Keratinocyte (primary cell): ENCODE data around the gene IL27RA. TPM values are rescaled to one million over a fixed set of nuclear protein-coding genes. Genes with fewer than 3 reads are reported as not detected.

Experiments
- DNase-seq: peaks from one replicate; pipeline ENCODE4 v3.0.0-alpha.2; 2011; ENCODE audit warnings: low read depth, missing footprints, low spot score
- FAIRE-seq: peaks from 2 replicates; lab custom pipeline; 2011; peaks lifted over from hg19 to GRCh38; lab: Jason Lieb, UNC
- H2AFZ ChIP-seq: 2 replicates; pipeline ENCODE4 v1.6.0; 2012; ENCODE audit warnings: low read length, control low read depth, inconsistent platforms; ENCODE audit not compliant: control insufficient read depth
- H3K27ac ChIP-seq: 2 replicates; pipeline ENCODE4 v1.5.1; 2011; ENCODE audit warnings: low read length; ENCODE audit not compliant: control insufficient read depth, insufficient read depth
- H3K27me3 ChIP-seq: 3 replicates; pipeline ENCODE4 v1.6.0; 2011; ENCODE audit warnings: low read length; ENCODE audit not compliant: control insufficient read depth, insufficient read depth; ENCODE audit errors: extremely low read depth
- H3K36me3 ChIP-seq, 2 experiments: 2 replicates in 1 of 2; 3 replicates in 1 of 2; pipeline ENCODE4 v1.5.1; 2011; ENCODE audit warnings: low read length in 2 of 2, mild to moderate bottlenecking in 1 of 2; ENCODE audit not compliant: control insufficient read depth in 2 of 2, insufficient read depth in 2 of 2; ENCODE audit errors: extremely low read depth in 1 of 2
- H3K4me1 ChIP-seq: 3 replicates; pipeline ENCODE4 v1.5.1; 2011; ENCODE audit warnings: low read length; ENCODE audit not compliant: control insufficient read depth, insufficient read depth; ENCODE audit errors: extremely low read depth
- H3K4me2 ChIP-seq: 3 replicates; pipeline ENCODE4 v1.6.0; 2011; ENCODE audit warnings: low read depth, low read length; ENCODE audit not compliant: control insufficient read depth, insufficient read depth; ENCODE audit errors: extremely low read depth
- H3K4me3 ChIP-seq, 3 experiments: fragments of 200-600 bp in 1 of 3; sonication (generic) in 1 of 3; 2 replicates in 2 of 3; 3 replicates in 1 of 3; pipeline ENCODE4 v1.5.1; 2011 to 2016; ENCODE audit warnings: low read length in 3 of 3, mild to moderate bottlenecking in 3 of 3, control low read depth in 2 of 3, inconsistent platforms in 1 of 3, low read depth in 1 of 3, mixed read lengths in 1 of 3, mixed run types in 1 of 3, moderate library complexity in 1 of 3; ENCODE audit not compliant: control insufficient read depth in 2 of 3, insufficient read depth in 2 of 3; ENCODE audit errors: extremely low read depth in 1 of 3
- H3K79me2 ChIP-seq: 2 replicates; pipeline ENCODE4 v1.6.0; 2012; ENCODE audit warnings: low read length; ENCODE audit not compliant: control insufficient read depth, insufficient read depth
- H3K9ac ChIP-seq: 3 replicates; pipeline ENCODE4 v1.6.0; 2011; ENCODE audit warnings: low read length; ENCODE audit not compliant: control insufficient read depth, insufficient read depth; ENCODE audit errors: extremely low read depth
- H3K9me1 ChIP-seq: 3 replicates; pipeline ENCODE4 v1.6.0; 2011; ENCODE audit warnings: low read length; ENCODE audit not compliant: control insufficient read depth, insufficient read depth; ENCODE audit errors: extremely low read depth
- H3K9me3 ChIP-seq: 2 replicates; pipeline ENCODE4 v1.5.1; 2012; ENCODE audit warnings: low read depth, low read length; ENCODE audit not compliant: control insufficient read depth
- H4K20me1 ChIP-seq: 3 replicates; pipeline ENCODE4 v1.6.0; 2011; ENCODE audit warnings: low read length; ENCODE audit not compliant: control insufficient read depth, insufficient read depth; ENCODE audit errors: extremely low read depth
- CTCF ChIP-seq, 3 experiments: IDR thresholded peaks in 1 of 3; conservative IDR thresholded peaks in 1 of 3; optimal IDR thresholded peaks in 1 of 3; 2 replicates in 2 of 3; 3 replicates in 1 of 3; pipeline versions ENCODE3 to v1.5.1; 2011; ENCODE audit warnings: low read length in 3 of 3, mild to moderate bottlenecking in 3 of 3, moderate library complexity in 2 of 3, control low read depth in 1 of 3, inconsistent platforms in 1 of 3; ENCODE audit not compliant: insufficient read depth in 2 of 3; ENCODE audit errors: extremely low read depth in 1 of 3
- EZH2 ChIP-seq: IDR thresholded peaks from one replicate; pipeline ENCODE4 v1.6.1; 2012; ENCODE audit warnings: inconsistent platforms, mild to moderate bottlenecking, low read length, moderate library complexity
- dilution Hi-C: fragments of 300-500 bp; cut with MboI; formaldehyde crosslinking; loops from one replicate; pipeline ENCODE4 v1.7.0; 2020; ENCODE audit warnings: low sequenced_read_pairs; ENCODE audit not compliant: extremely low pct_ligation_motif_present
- polyA plus RNA-seq, 5 experiments: library from polyadenylated mRNA; depleted of rRNA in 3 of 5; stranded (reverse) in 3 of 5; stranded (forward) in 1 of 5; unstranded in 1 of 5; fragments of >200 nt; gene quantifications; 1 replicate in 1 of 5; 2 replicates in 3 of 5; 3 replicates in 1 of 5; pipeline versions ENCODE4 v1.2.1 to v1.2.3, GENCODE V29; 2011 to 2012; ENCODE audit warnings: missing spikeins in 2 of 5, low read depth in 1 of 5, low replicate concordance in 1 of 5

IL27RA gene
- polyA plus RNA-seq, 1 donor (not counting 4 experiments of a cell fraction or from before 2014, with no cell fraction given) = 2.2 TPM

GRCh38 chr19:14051980-14052379 is 20.4 kb downstream of the IL27RA start:
- Histone ChIP-seq H3K27me3 (peaks cover 12% of the 10 kb centered on the region), H3K4me2 (no peak overlapping the region), H3K4me3 (no peak overlapping the region), H2AFZ (no peak overlapping the region), H4K20me1 (no peaks in the 10 kb centered on the region), H3K9ac (no peak overlapping the region), H3K79me2 (no peaks in the 10 kb centered on the region), H3K36me3 (peaks cover 0 to 2% of the 10 kb centered on the region in 2 experiments), H3K4me1 (no peaks in the 10 kb centered on the region), H3K9me1 (no peaks in the 10 kb centered on the region), H3K27ac (no peak overlapping the region), H3K9me3 (no peaks in the 10 kb centered on the region)
- DNase-seq (no peak), FAIRE-seq (no peak)
- dilution Hi-C loops = no loop called here
- TF ChIP-seq CTCF (optimal IDR thresholded peaks at IDR 0.05 in 1 of 3, IDR thresholded peaks at IDR 0.05 in 1 of 3, conservative IDR thresholded peaks at IDR 0.05 in 1 of 3; ENCODE audit: extremely low read depth in 1 of 3, insufficient read depth in 2 of 3, low read length in 3 of 3) (no peak), EZH2 (no peak)

GRCh38 chr19:14052470-14052869 is 20.9 kb downstream of the IL27RA start:
- H3K9me3 ChIP-seq = no peaks in the 10 kb centered on the region
- no peak for DNase-seq
- H3K27me3 ChIP-seq = peaks cover 12% of the 10 kb centered on the region
- no peak overlapping the region for H2AFZ ChIP-seq
- H3K4me2 ChIP-seq = no peak overlapping the region
- dilution Hi-C loops = no loop called here
- H3K36me3 ChIP-seq = peaks cover 0 to 2% of the 10 kb centered on the region in 2 experiments
- H3K79me2 ChIP-seq = no peaks in the 10 kb centered on the region
- H3K4me3 ChIP-seq = no peak overlapping the region
- H3K27ac ChIP-seq = no peak overlapping the region
- TF ChIP-seq EZH2 (no peak), CTCF (optimal IDR thresholded peaks at IDR 0.05 in 1 of 3, IDR thresholded peaks at IDR 0.05 in 1 of 3, conservative IDR thresholded peaks at IDR 0.05 in 1 of 3; ENCODE audit: extremely low read depth in 1 of 3, insufficient read depth in 2 of 3, low read length in 3 of 3) (no peak)
- no peaks in the 10 kb centered on the region for H3K4me1 ChIP-seq
- H4K20me1 ChIP-seq = no peaks in the 10 kb centered on the region
- no peak overlapping the region for H3K9ac ChIP-seq
- no peaks in the 10 kb centered on the region for H3K9me1 ChIP-seq
- no peak for FAIRE-seq
